Stomach (tissue), 4 donors: Measurements from ENCODE around the gene SLC6A5.

Experiments used
- POLR2A ChIP-seq, 4 donors: fragments of 450-650 bp; IDR thresholded peaks; one replicate each; pipeline ENCODE4 v1.6.1; 2016; ENCODE audit warnings: antibody characterized with exemption in 4 of 4, control low read depth in 2 of 4, mild to moderate bottlenecking in 1 of 4, moderate library complexity in 1 of 4
- TF ChIP-seq, protein P1 (sequence below), 7 experiments: fragments of 450-650 bp in 4 of 7; fragments of 200-600 bp in 3 of 7; sonication (generic) in 3 of 7; IDR thresholded peaks; one replicate each; pipeline ENCODE4 v1.5.1; 2016 to 2019; ENCODE audit warnings: antibody characterized with exemption in 7 of 7, control low read depth in 2 of 7, mild to moderate bottlenecking in 1 of 7

DNA sequence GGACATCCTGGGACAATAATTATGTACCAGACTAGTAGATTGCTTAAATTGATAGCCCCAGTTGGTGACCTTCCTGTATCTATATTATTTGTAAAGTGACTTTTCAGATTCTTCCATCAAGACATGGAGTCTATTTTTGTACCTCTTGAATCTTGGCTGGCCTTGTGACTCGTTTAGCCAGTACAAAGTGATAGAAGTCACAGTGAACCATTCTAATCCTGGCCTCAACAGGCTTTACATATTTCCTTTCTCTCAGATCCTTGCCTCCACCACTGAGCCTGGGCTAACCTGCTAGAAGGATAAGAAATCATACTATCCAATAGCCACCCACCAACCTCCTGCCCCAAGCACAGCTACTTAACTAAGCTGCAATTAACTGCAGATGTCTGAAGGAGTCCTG lies 37.5 kb upstream of the SLC6A5 start:
- TF ChIP-seq, protein P1, sequence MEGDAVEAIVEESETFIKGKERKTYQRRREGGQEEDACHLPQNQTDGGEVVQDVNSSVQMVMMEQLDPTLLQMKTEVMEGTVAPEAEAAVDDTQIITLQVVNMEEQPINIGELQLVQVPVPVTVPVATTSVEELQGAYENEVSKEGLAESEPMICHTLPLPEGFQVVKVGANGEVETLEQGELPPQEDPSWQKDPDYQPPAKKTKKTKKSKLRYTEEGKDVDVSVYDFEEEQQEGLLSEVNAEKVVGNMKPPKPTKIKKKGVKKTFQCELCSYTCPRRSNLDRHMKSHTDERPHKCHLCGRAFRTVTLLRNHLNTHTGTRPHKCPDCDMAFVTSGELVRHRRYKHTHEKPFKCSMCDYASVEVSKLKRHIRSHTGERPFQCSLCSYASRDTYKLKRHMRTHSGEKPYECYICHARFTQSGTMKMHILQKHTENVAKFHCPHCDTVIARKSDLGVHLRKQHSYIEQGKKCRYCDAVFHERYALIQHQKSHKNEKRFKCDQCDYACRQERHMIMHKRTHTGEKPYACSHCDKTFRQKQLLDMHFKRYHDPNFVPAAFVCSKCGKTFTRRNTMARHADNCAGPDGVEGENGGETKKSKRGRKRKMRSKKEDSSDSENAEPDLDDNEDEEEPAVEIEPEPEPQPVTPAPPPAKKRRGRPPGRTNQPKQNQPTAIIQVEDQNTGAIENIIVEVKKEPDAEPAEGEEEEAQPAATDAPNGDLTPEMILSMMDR (IDR thresholded peaks at IDR 0.05): no peak
- TF ChIP-seq POLR2A (IDR thresholded peaks at IDR 0.05): no peak
